Gastrocnemius medialis (tissue), 4 donors: Measurements from ENCODE around the gene KLLN. TPM values are rescaled to one million over a fixed set of nuclear protein-coding genes. Genes with fewer than 3 reads are reported as not detected.
"Not testable (repeated sequence)": the region's sequence is repeated elsewhere in the genome, so short reads cannot be mapped to it uniquely, and the experiment has no call there.

Experiments
- ATAC-seq, 2 donors: fragments of 150-250 bp; one replicate each; pipeline ENCODE4 v1.9.1; 2016
- DNase-seq, 2 donors: peaks; one replicate each; pipeline ENCODE4 v3.0.0-alpha.2; 2019
- H3K27ac ChIP-seq, 4 donors: fragments of 200-600 bp; sonication (generic); 1 replicate in 1 of 4; 2 replicates in 3 of 4; pipeline ENCODE4 v1.5.1; 2016 to 2018; ENCODE audit warnings: mild to moderate bottlenecking in 2 of 4, moderate library complexity in 1 of 4
- H3K27me3 ChIP-seq, 3 donors: fragments of 200-600 bp; sonication (generic) in 2 of 3; 1 replicate in 1 of 3; 2 replicates in 2 of 3; pipeline versions ENCODE4 v1.5.1 to v1.6.0; 2016 to 2019; ENCODE audit warnings: mild to moderate bottlenecking in 1 of 3, moderate library complexity in 1 of 3
- H3K36me3 ChIP-seq, 2 donors: fragments of 200-600 bp; sonication (generic) in 1 of 2; one replicate each; pipeline ENCODE4 v1.5.1; 2017 to 2018
- H3K4me1 ChIP-seq, 2 donors: fragments of 200-600 bp; sonication (generic) in 1 of 2; one replicate each; pipeline ENCODE4 v1.5.1; 2016 to 2017; ENCODE audit warnings: mild to moderate bottlenecking in 2 of 2
- H3K4me3 ChIP-seq, 4 donors: fragments of 200-600 bp; sonication (generic) in 3 of 4; 1 replicate in 1 of 4; 2 replicates in 3 of 4; pipeline ENCODE4 v1.5.1; 2016 to 2019; ENCODE audit warnings: mild to moderate bottlenecking in 2 of 4
- H3K9me3 ChIP-seq, 3 donors: fragments of 200-600 bp; sonication (generic) in 2 of 3; 1 replicate in 1 of 3; 2 replicates in 2 of 3; pipeline ENCODE4 v1.5.1; 2016 to 2019
- POLR2A ChIP-seq, 2 donors: fragments of 450-650 bp; IDR thresholded peaks; one replicate each; pipeline ENCODE4 v1.6.1; 2017; ENCODE audit warnings: antibody characterized with exemption in 2 of 2, mild to moderate bottlenecking in 2 of 2, moderate library complexity in 2 of 2
- in situ Hi-C, 4 donors: fragments of 200-750 bp; cut with MboI; loops; one replicate each; pipeline versions ENCODE4 v1.15.0 to v1.8.0; 2017; ENCODE audit warnings: low sequenced_read_pairs in 4 of 4
- intact Hi-C: fragments of 100-400 bp; cut with DNase I; formaldehyde crosslinking; loops from one replicate; pipeline ENCODE4 v1.15.1; 2023; ENCODE audit warnings: low total_unique reads
- total RNA-seq, 4 donors: library from RNA; depleted of rRNA; stranded (reverse); fragments of >200 nt; gene quantifications; one replicate each; pipeline versions ENCODE4 v1.1.0 to v1.2.3, GENCODE V29; 2016
- TF ChIP-seq, protein P1 (sequence below), 5 experiments: fragments of 450-650 bp in 3 of 5; fragments of 200-600 bp in 2 of 5; sonication (generic) in 2 of 5; IDR thresholded peaks in 4 of 5; conservative IDR thresholded peaks in 1 of 5; 1 replicate in 4 of 5; 2 replicates in 1 of 5; pipeline ENCODE4 v1.5.1; 2016 to 2019; ENCODE audit warnings: antibody characterized with exemption in 5 of 5, mild to moderate bottlenecking in 3 of 5, moderate library complexity in 3 of 5

Gene KLLN
- total RNA-seq, 4 donors from 2014 or later: 0.10 to 0.39 (median 0.22) TPM

DNA sequence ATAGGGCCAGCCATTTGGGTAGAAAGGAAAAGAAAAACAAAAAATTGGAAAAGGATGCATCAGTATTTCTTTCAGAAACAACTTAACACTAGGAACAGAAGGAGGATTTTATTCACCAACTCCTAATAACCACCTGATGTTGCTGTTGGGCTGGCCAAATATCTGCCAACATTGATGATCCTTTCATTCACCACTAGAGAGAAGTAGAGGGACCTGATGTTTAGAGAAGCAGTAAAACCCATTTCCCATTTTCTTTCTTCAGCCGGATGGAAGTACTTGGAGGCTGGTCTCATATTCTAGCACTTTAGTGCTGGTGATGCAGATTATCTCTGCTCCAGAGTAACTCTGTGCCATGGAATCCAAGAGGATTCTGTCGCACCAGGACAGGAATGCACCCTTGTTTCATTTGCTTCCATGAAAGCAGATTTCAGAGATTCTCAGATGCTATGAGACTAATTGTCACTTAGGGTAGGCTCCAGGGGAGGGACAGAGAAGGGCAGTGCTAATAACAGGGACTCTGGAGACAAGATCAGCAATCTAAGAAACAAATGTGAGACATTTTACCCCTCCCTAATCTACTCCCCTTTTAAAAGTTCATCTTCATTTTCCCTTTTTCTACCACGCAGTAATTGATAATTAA lies 3.1 kb downstream of the KLLN start:
- DNase-seq (peak; percentile 19 to 44), ATAC-seq (no peak)
- H3K9me3 ChIP-seq: no peaks in the 10 kb centered on the region
- H3K4me1 ChIP-seq: peaks cover 0 to 2% of the 10 kb centered on the region in 2 donors
- in situ Hi-C loops: loop anchor here in 3 of 4 donors (5.0 to 25.0 kb wide), 3 partner anchors 252 to 527 kb away; no protein-coding TSS in a partner anchor
- intact Hi-C loops: loop anchor here (2.0 to 5.0 kb wide), 5 partner anchors 237 to 617 kb away; no protein-coding TSS in a partner anchor
- peak overlapping the region; percentile 86 to 97 (median 92) for H3K27ac ChIP-seq
- no peaks in the 10 kb centered on the region for H3K36me3 ChIP-seq
- H3K4me3 ChIP-seq: no peak overlapping the region
- TF ChIP-seq, protein P1, sequence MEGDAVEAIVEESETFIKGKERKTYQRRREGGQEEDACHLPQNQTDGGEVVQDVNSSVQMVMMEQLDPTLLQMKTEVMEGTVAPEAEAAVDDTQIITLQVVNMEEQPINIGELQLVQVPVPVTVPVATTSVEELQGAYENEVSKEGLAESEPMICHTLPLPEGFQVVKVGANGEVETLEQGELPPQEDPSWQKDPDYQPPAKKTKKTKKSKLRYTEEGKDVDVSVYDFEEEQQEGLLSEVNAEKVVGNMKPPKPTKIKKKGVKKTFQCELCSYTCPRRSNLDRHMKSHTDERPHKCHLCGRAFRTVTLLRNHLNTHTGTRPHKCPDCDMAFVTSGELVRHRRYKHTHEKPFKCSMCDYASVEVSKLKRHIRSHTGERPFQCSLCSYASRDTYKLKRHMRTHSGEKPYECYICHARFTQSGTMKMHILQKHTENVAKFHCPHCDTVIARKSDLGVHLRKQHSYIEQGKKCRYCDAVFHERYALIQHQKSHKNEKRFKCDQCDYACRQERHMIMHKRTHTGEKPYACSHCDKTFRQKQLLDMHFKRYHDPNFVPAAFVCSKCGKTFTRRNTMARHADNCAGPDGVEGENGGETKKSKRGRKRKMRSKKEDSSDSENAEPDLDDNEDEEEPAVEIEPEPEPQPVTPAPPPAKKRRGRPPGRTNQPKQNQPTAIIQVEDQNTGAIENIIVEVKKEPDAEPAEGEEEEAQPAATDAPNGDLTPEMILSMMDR (IDR thresholded peaks at IDR 0.05 in 4 of 5, conservative IDR thresholded peaks at IDR 0.05 in 1 of 5): peak; percentile 30 to 50 (median 37)
- no peak for TF ChIP-seq POLR2A (IDR thresholded peaks at IDR 0.05)
- H3K27me3 ChIP-seq: no peaks in the 10 kb centered on the region

GRCh38 chr10:87855665-87856064 lies 7.7 kb downstream of the KLLN start:
- DNase-seq, H3K4me3 ChIP-seq, H3K4me1 ChIP-seq, ATAC-seq, H3K9me3 ChIP-seq, H3K27me3 ChIP-seq, H3K27ac ChIP-seq, H3K36me3 ChIP-seq, intact Hi-C loops: not testable (repeated sequence)
- in situ Hi-C loops: loop anchor here (5.0 to 25.0 kb wide), 7 partner anchors 257 to 699 kb away; no protein-coding TSS in a partner anchor

GRCh38 chr10:87855247-87855646 lies 8.1 kb downstream of the KLLN start:
- H3K27me3 ChIP-seq, H3K9me3 ChIP-seq, ATAC-seq, H3K27ac ChIP-seq, DNase-seq, intact Hi-C loops, H3K4me1 ChIP-seq, H3K4me3 ChIP-seq, H3K36me3 ChIP-seq: not testable (repeated sequence)
- in situ Hi-C loops: loop anchor here (5.0 to 25.0 kb wide), 7 partner anchors 257 to 700 kb away; no protein-coding TSS in a partner anchor

DNA sequence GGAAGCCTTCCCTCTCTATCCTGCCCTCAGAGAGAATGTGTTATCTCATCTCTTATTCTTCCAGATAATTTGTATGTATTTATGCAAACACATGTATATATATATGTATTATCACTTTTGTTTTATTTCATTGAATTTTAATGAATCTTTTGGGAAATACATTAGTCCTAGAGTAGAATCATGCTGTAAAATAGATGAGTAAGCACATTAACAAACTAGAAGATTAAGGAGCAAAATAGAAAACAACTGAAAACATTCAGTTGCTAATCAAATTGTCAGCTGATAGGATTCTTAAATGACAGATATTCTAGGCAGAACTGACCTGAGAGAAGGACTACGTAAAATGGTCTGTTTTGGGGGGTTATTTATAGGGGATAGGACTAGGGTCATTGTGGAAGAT lies 11.2 kb downstream of the KLLN start:
- ATAC-seq: no peak
- Histone ChIP-seq H3K4me3 (no peak overlapping the region), H3K36me3 (no peaks in the 10 kb centered on the region), H3K27me3 (no peaks in the 10 kb centered on the region), H3K4me1 (peaks cover 0 to 3% of the 10 kb centered on the region in 2 donors), H3K9me3 (no peaks in the 10 kb centered on the region), H3K27ac (no peak overlapping the region)
- no peak for DNase-seq
- in situ Hi-C loops (loop anchor here (5.0 to 25.0 kb wide), 7 partner anchors 260 to 703 kb away; no protein-coding TSS in a partner anchor), intact Hi-C loops (no loop called here)
- TF ChIP-seq POLR2A (IDR thresholded peaks at IDR 0.05): no peak
- TF ChIP-seq, protein P1 (IDR thresholded peaks at IDR 0.05 in 4 of 5, conservative IDR thresholded peaks at IDR 0.05 in 1 of 5): no peak

DNA sequence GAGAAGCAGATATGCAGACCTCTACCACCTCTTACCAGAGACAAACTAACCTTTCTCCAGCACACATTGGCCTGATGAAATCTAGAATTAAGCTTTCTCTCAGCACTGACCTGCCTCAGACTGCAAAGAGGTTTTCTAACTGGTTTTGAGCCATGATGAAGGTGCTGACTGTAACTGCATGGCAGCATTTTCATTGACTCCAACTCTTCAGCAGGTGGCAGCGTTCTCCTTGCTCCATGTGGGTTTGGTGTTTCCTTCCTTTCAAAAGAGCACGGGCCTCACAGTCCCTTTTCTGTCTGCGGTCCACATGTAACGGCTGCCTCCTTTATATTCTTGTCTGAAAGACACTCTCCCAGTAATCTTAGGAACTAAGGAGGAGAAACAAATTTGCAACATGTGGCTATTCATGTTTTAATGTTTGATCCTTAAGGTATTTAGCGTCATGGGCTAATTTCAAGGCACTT lies 12.6 kb downstream of the KLLN start:
- Histone ChIP-seq H3K4me1 (peaks cover 0 to 3% of the 10 kb centered on the region in 2 donors), H3K36me3 (no peaks in the 10 kb centered on the region), H3K9me3 (no peaks in the 10 kb centered on the region), H3K27me3 (no peaks in the 10 kb centered on the region), H3K27ac (peak overlapping the region in 2 of 4 donors; percentile 27), H3K4me3 (no peak overlapping the region)
- ATAC-seq (peak; percentile 98 to 100), DNase-seq (peak; percentile 60 to 67)
- in situ Hi-C loops (loop anchor here (5.0 to 25.0 kb wide), 7 partner anchors 262 to 704 kb away; no protein-coding TSS in a partner anchor), intact Hi-C loops (loop anchor here (1.0 kb wide), 1 partner anchor 703 kb away; no protein-coding TSS in a partner anchor)
- no peak for TF ChIP-seq POLR2A (IDR thresholded peaks at IDR 0.05)
- TF ChIP-seq, protein P1 (IDR thresholded peaks at IDR 0.05 in 4 of 5, conservative IDR thresholded peaks at IDR 0.05 in 1 of 5): peak; percentile 49 to 84 (median 66)
